ENCODE measurements around the gene EDN3. TPM values are rescaled to one million over a fixed set of nuclear protein-coding genes. Genes with fewer than 3 reads are reported as not detected.
"Not testable (repeated sequence)": the region's sequence is repeated elsewhere in the genome, so short reads cannot be mapped to it uniquely, and the experiment has no call there.

EDN3 gene
- total RNA-seq, 1 donor: not detected

DNA sequence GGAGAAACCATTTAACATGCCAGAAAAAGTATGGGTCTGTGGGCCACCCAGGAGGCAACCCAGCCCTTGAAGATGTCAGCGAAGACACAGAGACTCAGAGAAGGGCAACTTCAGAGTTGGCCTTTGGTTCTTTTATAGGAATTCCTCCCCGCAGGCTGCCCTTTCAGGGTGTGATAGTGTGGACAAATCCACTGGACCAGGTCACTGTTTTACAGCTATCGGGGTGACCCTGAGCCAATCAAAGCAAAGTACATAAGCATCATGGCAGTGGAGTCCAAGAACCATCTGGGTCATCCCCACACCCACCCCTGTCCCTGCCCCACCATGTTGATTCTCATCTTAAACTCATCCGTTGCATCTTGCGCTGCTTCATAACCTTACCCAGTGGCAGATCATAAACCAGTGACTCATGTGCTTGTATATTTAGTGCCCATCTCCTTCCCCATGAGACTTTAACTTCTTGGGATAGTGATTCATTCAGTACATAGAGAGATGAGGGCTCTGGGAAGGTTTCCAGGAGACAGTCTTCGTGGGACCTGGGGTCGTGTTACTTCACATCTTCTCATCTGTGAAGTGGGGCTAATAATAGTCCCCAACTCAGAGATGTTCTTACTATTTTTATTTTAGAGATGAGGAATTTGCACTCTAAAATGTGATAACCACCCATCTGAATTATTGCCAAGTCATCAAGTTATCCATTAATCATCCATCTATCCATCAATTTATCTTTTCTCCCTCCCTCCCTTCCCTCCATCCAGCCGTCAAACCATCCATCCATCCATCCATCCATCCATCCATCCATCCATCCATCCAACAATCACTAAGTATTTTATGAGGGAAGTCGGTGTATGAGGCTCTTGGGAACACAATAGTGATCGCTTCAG lies 51.0 kb downstream of the EDN3 start:
- TF ChIP-seq, protein P1, sequence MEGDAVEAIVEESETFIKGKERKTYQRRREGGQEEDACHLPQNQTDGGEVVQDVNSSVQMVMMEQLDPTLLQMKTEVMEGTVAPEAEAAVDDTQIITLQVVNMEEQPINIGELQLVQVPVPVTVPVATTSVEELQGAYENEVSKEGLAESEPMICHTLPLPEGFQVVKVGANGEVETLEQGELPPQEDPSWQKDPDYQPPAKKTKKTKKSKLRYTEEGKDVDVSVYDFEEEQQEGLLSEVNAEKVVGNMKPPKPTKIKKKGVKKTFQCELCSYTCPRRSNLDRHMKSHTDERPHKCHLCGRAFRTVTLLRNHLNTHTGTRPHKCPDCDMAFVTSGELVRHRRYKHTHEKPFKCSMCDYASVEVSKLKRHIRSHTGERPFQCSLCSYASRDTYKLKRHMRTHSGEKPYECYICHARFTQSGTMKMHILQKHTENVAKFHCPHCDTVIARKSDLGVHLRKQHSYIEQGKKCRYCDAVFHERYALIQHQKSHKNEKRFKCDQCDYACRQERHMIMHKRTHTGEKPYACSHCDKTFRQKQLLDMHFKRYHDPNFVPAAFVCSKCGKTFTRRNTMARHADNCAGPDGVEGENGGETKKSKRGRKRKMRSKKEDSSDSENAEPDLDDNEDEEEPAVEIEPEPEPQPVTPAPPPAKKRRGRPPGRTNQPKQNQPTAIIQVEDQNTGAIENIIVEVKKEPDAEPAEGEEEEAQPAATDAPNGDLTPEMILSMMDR (IDR thresholded peaks at IDR 0.05; ENCODE audit: insufficient read depth, low read length): no peak
- no peak overlapping the region for H3K4me3 ChIP-seq (ENCODE audit: low read depth, low read length)
- no peak for DNase-seq (ENCODE audit: low read depth)

DNA sequence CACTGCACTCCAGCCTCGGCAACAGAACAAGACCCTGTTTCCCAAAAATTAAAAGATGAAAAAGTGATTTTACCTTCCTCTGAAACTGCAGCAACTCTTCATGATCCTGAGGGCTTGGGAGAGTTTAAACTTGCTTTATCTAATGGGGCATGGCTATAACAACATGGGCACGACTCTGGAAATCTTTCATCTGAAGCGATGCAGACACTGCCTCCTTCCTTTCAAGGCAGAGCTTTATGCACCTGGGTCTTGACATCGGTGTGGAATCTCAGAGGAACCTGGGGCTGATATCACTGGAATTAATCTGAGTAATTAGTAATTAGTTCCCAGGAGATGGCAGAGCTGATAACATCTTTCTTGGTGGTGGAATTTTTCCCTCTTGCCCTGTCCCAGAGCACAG lies 52.1 kb downstream of the EDN3 start:
- TF ChIP-seq, protein P1 (IDR thresholded peaks at IDR 0.05; ENCODE audit: insufficient read depth, low read length): no peak
- no peak overlapping the region for H3K4me3 ChIP-seq (ENCODE audit: low read depth, low read length)
- DNase-seq (ENCODE audit: low read depth): no peak

DNA sequence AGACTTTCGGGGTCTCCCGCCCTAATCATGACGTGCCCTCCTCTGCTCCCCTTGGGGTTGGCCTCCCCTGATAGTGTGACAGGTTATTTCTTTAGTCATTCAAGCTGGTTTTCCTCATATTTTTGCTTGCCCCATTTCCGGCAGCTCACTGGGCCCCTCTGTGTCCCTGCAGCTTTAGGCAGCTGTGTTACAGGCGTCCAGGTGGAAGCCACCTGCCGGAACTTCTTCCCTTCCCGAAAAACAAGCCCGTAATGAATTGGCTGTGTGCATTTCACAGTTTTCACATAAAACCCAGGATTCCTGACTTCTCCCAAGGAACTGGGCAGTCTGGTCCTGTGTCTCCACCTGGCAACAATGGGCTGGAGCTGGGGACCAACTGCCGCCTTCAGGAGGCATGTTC lies 52.6 kb downstream of the EDN3 start:
- TF ChIP-seq, protein P1 (IDR thresholded peaks at IDR 0.05; ENCODE audit: insufficient read depth, low read length): no peak
- no peak for DNase-seq (ENCODE audit: low read depth)
- no peak overlapping the region for H3K4me3 ChIP-seq (ENCODE audit: low read depth, low read length)

DNA sequence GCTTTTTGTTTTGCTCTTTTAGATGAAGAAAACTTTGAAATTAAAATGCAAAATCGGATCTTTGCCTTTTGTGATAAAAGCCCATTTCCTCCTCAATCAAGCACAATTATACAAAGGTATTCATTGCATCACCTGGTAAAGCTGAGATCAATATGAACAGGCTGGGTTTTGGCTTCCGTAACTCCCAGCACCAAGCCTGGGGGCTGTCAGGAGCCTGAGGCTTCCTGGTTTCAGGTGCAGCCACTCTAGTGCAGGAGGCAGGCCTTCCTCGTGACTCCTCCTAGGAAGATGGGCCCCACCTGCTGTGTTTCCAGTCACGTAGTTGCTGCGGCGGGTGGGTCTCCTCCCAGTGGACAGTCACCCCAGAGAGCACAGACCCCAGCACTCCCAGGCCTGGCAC lies 54.0 kb downstream of the EDN3 start:
- no peak overlapping the region for H3K4me3 ChIP-seq (ENCODE audit: low read depth, low read length)
- TF ChIP-seq, protein P1 (IDR thresholded peaks at IDR 0.05; ENCODE audit: insufficient read depth, low read length): no peak
- DNase-seq (ENCODE audit: low read depth): no peak

DNA sequence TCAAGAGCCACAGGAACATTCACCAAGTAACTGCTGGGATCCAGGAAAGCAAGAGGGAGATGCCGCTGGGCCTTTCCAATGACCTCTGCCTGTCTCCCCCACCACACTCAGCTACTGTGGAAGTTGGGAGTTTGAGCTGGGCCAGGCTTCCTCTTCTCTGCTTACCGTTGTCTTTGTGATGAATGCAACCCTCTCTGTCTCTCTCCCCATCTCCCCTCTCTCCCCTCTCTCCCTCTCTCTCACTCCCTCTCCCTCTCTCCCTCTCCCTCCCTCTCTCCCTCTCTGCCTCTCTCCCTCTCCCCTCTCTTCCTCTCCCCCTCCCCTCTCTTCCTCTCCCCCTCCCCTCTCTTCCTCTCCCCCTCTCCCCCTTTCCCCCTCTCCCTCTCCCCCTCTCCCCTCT lies 54.8 kb downstream of the EDN3 start:
- no peak for DNase-seq (ENCODE audit: low read depth)
- TF ChIP-seq, protein P1 (IDR thresholded peaks at IDR 0.05; ENCODE audit: insufficient read depth, low read length): no peak
- no peak overlapping the region for H3K4me3 ChIP-seq (ENCODE audit: low read depth, low read length)

DNA sequence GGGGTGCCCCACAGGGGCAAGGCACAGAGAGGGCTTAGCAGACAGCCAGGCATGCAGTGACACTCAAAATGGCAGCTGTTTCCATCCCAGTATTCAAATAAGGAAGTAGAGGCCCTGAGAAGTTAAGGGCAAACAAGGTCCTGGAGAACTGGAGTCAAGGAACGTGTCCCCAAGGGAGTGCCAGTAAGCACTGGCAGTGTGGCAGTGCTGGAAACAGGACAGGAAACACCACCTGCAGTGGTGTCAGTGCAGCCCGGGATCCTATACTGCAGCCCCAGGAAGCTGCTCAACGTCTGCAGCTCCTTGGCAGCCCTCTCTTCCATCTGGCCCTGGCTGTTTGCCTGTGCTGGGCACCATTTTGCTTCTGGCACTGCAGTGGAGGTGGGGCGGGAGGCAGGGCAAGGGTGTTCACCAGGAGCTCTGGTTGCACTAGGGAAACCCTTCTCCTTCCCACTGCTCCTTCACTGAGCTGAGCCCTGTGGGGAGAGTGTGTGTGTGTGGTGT lies 56.3 kb downstream of the EDN3 start:
- no peak overlapping the region for H3K4me3 ChIP-seq (ENCODE audit: low read depth, low read length)
- DNase-seq (ENCODE audit: low read depth): no peak
- TF ChIP-seq, protein P1 (IDR thresholded peaks at IDR 0.05; ENCODE audit: insufficient read depth, low read length): no peak

DNA sequence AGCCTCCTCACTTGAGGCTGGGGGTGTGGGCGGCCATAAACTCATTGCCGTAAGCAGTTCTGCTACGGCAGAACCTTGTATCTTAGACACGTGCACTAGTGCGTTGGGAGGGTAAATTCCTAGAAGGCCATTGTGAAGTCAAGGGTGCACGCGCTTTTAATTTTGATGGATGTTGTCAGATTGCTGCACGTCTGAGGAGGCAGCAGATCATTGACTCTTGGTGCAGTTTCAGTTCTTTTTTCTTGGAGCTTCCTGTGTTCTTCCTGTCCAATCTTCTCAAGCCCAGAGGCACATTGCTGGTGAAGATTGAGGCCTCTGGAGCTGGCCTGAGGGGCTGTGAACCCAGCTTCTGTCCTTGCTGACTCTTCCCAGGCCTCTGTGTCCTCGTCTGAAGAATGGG lies 58.4 kb downstream of the EDN3 start:
- not testable (repeated sequence) for DNase-seq (ENCODE audit: low read depth); H3K4me3 ChIP-seq (ENCODE audit: low read depth, low read length)
